HG03469 (cell line): Measurements from ENCODE around the gene TMEM209.
"Not testable (repeated sequence)": the region's sequence is repeated elsewhere in the genome, so short reads cannot be mapped to it uniquely, and the experiment has no call there.

Source experiments
- ATAC-seq: cut with Tn5 transposase; IDR thresholded peaks from one replicate; pipeline ENCODE4 v1.9.1; 2021; ENCODE audit warnings: mild to moderate bottlenecking, moderate library complexity, moderate number of reproducible peaks; ENCODE audit not compliant: unreplicated experiment

The TMEM209 gene

GRCh38 chr7:130174237-130174959 lies 30.8 kb downstream of the TMEM209 start:
- no peak for ATAC-seq

DNA sequence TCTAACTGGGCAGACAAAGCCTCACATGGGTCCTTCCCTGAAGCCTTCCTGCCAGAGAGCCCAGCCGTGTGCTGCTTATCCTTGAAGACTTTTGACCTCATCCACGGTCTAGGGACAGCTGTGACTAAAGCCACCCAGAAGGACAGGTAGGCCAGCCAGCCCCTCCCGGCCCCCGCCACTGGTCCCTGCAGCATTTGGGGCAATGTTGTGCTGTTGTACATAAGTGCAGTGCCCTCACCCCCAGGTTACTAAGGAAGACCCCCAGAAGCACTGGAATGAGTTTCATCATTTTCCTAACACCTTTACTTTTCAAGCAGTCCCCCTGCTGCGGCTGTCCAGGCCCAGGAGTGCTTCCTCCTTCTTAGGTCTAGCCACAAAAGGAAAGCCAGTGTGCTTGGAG lies 43.0 kb downstream of the TMEM209 start:
- ATAC-seq, result no peak

DNA sequence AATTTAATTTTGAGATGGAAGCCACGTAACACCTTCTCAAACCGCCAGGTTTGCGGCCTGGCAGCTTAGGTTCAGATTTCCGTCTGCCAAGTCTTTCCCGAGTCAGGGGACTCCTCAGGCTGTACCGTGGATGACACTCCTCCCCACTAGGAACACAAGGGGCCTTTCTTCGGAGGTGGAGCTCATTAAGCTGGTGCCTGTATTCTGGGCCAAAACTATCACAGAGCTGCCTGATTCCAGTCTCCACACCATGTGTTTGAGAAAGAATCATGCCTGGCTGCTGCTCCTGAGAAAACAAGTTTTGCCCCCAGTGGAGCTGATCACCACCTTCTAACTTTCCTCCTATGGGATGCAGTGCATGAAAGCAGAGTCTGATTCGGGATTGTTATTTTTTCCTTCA lies 44.8 kb downstream of the TMEM209 start:
- no peak for ATAC-seq

DNA sequence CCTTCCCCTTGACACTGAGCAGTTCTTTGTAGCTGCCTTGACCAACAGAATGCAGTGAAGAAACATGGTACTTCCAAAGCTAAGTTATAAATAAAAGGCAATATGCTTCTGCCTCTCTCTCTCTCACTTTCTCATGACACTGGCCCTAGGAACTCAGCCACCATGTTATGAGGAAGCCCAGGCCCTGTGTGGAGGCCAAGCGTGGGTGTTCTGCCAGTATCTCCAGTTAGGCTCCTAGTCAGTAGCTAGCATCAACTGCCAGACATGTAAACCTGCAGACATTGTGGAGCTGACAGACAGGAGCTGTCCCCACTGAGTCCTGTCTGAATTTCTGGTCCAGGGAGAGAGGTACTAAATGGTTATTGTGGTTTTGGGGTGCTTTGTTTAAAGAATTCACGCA lies 45.2 kb downstream of the TMEM209 start:
- ATAC-seq, result no peak

- no peak for ATAC-seq
Observed at GRCh38 chr7:130157700-130158099, 47.5 kb downstream of the TMEM209 start.

DNA sequence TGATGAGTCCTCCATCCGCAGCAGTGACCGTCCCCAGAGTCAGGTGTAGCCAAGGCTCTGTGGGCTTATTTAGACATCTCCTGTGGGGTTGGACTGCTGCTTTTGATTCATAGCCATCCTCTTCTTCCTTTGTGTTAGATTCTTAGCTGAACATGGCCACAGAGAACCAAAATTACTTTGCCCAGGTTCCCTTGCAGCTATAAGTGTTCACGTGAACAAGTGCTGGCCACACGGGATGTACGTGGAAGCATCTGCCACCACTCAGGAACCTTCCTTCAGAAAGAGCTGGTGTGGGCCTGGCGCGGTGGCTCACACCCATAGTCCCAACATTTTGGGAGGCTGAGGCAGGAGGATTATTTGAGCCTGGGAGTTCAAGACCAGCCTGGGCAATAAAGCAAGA lies 49.1 kb downstream of the TMEM209 start:
- no peak for ATAC-seq

DNA sequence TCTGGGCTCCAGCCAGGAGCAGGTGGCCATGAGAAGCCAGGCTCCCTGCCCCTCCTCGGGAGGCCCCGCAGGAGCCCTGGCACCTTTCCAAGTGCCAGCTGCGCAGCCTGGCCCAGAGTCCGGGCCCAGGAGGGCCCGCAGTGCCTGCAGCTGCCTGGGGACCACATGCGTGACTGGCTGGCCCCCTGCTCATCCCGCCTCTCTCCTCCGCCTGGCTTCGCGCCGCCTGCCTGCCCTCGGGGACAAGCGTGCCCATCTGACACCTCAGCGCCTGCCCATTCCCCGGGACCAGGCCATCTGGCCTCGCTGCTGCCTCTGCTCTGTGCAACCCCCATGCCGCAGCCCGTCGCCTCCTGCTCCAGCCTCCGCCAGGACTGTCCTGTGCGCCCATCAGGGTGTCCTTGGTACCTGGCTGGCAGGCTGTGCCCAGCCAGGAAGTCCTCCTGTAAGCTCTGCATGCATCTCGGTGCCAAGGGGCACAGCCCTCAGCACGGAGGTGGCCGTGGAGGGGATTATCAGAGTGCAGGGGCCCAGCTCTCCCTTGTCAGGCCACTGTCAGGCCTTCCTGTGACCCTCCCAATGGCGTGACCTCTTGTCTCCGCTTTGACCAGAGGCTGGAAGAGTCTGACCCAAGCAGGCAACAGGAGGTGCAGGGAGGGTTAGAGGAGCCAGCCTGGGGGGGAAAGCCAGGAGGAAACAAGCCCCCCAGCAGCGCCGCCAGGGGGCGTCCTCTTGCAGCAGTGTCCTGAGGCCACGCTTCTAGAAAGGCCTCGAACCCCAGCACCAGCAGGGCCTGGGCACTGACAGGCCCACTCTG lies 50.5 kb downstream of the TMEM209 start:
- no peak for ATAC-seq

- ATAC-seq, result no peak
Observed at GRCh38 chr7:130154131-130154500, 51.1 kb downstream of the TMEM209 start.

DNA sequence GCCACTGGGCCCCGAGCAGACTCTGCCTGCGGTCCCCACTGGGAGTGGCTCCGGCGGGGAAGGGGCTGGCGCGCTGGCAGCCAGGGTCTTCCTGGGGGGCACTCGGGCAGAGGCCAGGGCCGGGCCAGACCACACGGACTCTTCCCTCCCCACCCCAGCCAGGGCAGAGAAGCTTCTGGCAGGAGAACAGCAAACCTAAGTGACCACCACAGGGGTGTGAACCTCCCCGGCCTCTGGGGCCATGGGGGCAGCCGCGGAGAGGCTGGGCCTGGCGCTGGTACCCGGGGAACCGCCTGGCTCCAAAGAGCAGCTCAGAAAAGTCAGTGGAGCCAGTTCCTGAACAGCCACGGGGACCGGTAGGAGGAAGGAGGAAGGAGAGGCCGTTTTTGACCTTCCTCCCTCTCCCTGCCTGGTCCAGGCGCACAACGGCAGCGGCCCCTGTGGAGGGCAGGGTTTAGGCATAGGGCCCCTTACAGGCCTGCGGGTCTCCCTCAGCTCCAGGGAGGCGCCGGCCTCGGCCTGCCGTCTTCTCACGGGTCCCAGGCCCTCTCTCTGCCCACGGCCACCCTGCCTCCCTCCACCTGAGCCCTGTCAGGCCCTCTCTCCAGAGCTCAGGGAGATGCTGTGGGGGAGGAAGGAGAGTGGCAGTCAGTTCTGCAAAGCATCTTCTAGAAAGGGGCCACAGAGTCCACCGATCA lies 51.8 kb downstream of the TMEM209 start:
- ATAC-seq, result no peak

- no peak for ATAC-seq
Observed at GRCh38 chr7:130152493-130153210, 52.6 kb downstream of the TMEM209 start.

- ATAC-seq, result no peak
Observed at GRCh38 chr7:130151591-130152492, 53.4 kb downstream of the TMEM209 start.

DNA sequence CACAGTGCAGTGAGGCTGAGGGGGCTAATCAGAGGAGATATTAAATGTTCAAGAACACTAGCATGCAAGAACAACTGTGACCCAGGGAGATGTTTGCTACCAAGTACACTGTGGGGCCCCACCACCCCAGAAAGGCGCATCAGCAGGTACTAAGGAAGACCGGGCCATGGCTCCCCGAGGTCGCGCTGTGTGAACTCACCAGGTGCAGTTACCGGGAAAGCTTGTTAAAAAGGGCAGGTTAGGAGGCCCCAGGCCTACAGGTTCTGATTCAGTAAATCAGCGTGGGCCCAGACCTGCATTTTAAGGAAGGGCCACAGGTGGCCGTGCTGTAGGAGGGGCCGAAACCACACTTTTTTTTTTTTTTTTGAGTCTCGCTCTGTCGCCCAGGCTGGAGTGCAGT lies 54.6 kb downstream of the TMEM209 start:
- ATAC-seq, result no peak

GRCh38 chr7:130149281-130150139 lies 55.7 kb downstream of the TMEM209 start:
- ATAC-seq, result no peak

- ATAC-seq, result no peak
Observed at GRCh38 chr7:130148561-130148960, 56.6 kb downstream of the TMEM209 start.

DNA sequence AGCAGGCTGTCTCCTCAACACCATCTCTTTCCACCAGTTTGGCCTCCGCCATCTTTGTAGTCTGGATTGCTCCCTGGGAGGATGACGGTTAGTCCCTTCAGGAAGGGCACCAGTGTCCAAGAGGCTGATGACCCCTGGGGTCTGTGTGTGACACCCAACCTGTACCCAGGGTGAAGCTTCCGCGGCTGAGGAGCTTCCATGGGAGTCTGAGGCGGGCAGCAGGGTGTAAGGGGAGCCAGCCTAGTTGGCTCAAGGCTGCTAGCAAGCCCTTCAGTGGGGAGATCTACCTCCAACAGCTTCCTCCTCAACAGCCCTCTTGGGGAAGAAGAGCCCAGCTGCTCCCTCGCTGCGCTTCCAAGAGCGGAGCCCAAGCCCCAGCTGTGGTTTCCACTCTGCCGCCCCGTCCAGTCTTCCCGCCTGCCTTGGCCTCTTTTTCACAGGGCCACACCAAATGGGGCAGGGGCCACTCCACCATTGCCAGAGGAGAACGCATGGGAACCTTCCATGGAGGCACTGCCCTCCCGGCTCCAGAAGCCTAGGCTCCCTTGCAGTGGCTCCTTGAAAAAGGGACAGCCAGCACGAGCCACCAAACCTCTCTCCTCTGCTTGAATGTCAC lies 57.4 kb downstream of the TMEM209 start:
- ATAC-seq, result no peak

- ATAC-seq, result no peak
Observed at GRCh38 chr7:130146693-130147405, 58.4 kb downstream of the TMEM209 start.

DNA sequence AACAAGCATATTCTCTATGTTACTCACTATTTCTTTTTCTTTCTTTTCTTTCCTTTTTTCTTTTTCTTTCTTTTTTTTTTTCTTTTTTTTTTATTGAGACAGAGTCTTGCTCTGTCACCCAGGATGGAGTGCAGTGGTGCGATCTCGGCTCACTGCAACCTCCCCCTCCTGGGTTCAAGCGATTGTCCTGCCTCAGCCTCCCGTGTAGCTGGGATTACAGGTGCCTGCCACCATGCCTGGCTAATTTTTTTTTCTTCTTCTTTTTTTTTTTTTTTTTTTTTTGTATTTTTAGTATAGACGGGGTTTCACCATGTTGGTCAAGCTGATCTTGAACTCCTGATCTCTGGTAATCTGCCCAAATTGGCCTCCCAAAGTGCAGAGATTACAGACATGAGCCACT lies 59.1 kb downstream of the TMEM209 start:
- not testable (repeated sequence) for ATAC-seq
